HG03066 (cell line): ENCODE results near the gene SERPINE1.

Experiments used
- ATAC-seq: cut with Tn5 transposase; IDR thresholded peaks from one replicate; pipeline ENCODE4 v1.9.1; 2021; ENCODE audit warnings: low read depth; ENCODE audit not compliant: unreplicated experiment

SERPINE1 gene

GRCh38 chr7:101151908-101152651 is 25.2 kb downstream of the SERPINE1 start:
- ATAC-seq: no peak

- ATAC-seq: peak; percentile 77
Measured at GRCh38 chr7:101153969-101154692, 27.2 kb downstream of the SERPINE1 start, which contains the start of gene AP1S1. Gene AP1S1, plus strand, starts transcription at chr7:101154476. Its CDS starts 39 bp downstream, at chr7:101154515.

GRCh38 chr7:101154693-101155102 is 27.8 kb downstream of the SERPINE1 start:
- ATAC-seq: peak; percentile 25

GRCh38 chr7:101155303-101155702 is 28.4 kb downstream of the SERPINE1 start:
- ATAC-seq: no peak

GRCh38 chr7:101156277-101156676 is 29.4 kb downstream of the SERPINE1 start:
- no peak for ATAC-seq

GRCh38 chr7:101156866-101157589 is 30.1 kb downstream of the SERPINE1 start:
- ATAC-seq: no peak

- ATAC-seq: no peak
Measured at GRCh38 chr7:101159696-101160674, 33.1 kb downstream of the SERPINE1 start.

- ATAC-seq: no peak
Measured at GRCh38 chr7:101160910-101161309, 34.0 kb downstream of the SERPINE1 start.

- no peak for ATAC-seq
Measured at GRCh38 chr7:101161692-101162471, 35.0 kb downstream of the SERPINE1 start.

GRCh38 chr7:101162551-101163278 is 35.8 kb downstream of the SERPINE1 start:
- no peak for ATAC-seq

- no peak for ATAC-seq
Measured at GRCh38 chr7:101163279-101164070, 36.6 kb downstream of the SERPINE1 start.

GRCh38 chr7:101164071-101164840 is 37.4 kb downstream of the SERPINE1 start:
- ATAC-seq: no peak

- peak; percentile 55 for ATAC-seq
Measured at GRCh38 chr7:101165075-101165957, 38.4 kb downstream of the SERPINE1 start, which contains the start of gene VGF. Gene VGF, minus strand, starts transcription at chr7:101165569. Its CDS starts 726 bp downstream, at chr7:101164843.

- no peak for ATAC-seq
Measured at GRCh38 chr7:101165958-101166647, 39.2 kb downstream of the SERPINE1 start.

- ATAC-seq: no peak
Measured at GRCh38 chr7:101166648-101166908, 39.7 kb downstream of the SERPINE1 start.
